Measurements from ENCODE around the gene TTC9B.

GRCh38 chr19:40266119-40266518 lies 47.9 kb upstream of the TTC9B start:
- no peak for TF ChIP-seq CTCF (IDR thresholded peaks at IDR 0.05; ENCODE audit: borderline replicate concordance, extremely low read depth, low read length, poor library complexity, severe bottlenecking)
- no peak for TF ChIP-seq EZH2 (IDR thresholded peaks at IDR 0.05; ENCODE audit: borderline replicate concordance, low read depth, low read length, severe bottlenecking)

Measured in DND-41 (cell line).